ENCODE measurements around the gene HDLBP.
A peak's percentile ranks its signal among the peaks of the same experiment; 100 is the strongest.

The HDLBP gene

GRCh38 chr2:241227594-241227993, 87.9 kb downstream of the HDLBP start:
- DNase-seq = no peak

DNA sequence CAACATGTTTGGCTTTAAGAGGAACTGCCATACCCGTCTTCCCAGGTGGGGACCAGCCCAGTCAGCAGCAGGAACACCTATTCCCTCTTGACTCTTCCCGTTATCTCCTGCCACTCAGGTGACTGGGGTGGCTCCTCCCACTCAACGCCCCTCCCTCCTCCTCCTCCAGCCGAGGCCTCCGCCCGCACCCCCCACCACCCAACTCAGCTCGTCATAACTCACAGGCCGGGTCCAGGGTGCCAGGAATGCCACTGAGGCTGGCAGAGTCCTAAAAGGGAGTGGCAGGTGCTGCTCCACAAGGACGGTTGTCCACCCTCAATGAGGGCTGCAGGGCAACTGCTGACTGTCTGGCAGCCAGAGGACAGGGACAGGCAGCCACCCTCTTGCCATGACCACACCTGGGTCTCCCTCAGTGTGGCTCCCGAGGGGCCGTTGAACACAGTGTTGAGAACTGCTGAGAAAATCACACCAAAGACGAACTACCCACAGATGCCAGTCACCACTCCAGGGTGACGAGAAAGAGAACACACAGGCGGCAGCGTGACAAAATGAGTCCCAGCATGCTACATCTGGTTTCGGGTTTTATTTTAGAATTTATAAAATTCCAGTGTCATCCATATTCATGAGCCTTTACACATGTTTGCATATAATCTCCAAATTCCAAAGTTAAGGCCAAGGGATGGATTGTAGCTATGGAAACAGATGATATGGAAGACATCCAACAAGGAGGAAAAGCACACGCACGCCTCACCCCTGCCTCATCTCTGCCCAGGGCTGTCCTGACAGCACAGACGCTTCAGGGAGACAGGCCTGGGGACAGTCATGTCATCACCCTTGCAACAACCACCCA, 88.5 kb downstream of the HDLBP start:
- no peak for DNase-seq

GRCh38 chr2:241225983-241226382, 89.5 kb downstream of the HDLBP start:
- DNase-seq = no peak

DNA sequence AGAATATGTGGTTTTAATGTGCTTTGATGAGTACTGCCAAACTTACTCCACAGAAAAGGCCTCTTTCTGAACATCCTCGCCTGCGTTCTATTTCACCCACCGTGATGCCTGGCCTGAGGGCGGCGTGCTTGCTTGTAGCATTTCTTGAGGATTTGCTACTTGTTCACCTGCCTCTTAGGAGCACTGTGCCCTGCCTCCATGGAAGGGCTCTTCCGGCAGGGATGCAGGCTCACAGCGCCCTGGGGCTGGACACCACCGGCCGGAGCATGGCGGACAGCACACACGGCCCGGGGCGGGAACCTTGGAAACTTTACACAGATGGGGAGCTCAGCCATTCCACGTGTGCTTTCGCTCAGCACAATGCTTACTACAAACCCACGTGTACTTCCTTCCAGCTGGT, 89.9 kb downstream of the HDLBP start:
- DNase-seq = no peak

- DNase-seq = no peak
Observed at GRCh38 chr2:241224851-241225438, 90.5 kb downstream of the HDLBP start.

- DNase-seq = no peak
Observed at GRCh38 chr2:241224018-241224850, 91.2 kb downstream of the HDLBP start.

DNA sequence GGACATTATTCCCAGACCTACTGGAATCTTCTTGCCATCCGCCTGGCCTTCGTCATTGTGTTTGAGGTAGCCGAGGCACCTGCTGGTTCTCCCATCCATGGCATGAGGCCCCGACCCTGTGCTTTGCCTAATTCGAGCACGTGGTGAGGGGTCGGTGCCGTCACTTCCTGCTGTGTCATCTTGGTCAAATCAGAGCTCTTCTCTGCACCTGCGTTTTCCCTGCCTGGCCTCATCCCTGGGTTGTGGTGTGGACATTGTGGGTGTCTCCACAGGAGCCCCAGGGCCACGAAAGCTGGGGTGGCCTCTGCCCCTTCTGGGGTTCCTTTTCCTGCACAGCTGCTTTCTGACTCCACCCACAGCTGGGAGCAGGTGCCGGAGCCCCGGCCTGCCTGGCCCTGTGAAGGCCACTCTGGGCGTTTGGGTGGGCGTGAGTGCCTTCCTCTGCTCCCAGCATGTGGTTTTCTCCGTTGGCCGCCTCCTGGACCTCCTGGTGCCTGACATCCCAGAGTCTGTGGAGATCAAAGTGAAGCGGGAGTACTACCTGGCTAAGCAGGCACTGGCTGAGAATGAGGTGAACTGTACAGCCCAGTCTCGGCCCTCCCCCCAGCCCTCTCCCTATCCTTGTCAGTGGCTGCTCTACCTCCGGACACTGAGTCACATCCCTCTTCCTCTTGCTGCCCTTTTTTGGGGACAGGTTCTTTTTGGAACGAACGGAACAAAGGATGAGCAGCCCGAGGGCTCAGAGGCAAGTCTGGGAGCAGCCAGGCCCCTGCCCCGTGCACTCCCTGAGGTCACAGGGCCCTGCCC, 92.1 kb downstream of the HDLBP start:
- no peak for DNase-seq

DNA sequence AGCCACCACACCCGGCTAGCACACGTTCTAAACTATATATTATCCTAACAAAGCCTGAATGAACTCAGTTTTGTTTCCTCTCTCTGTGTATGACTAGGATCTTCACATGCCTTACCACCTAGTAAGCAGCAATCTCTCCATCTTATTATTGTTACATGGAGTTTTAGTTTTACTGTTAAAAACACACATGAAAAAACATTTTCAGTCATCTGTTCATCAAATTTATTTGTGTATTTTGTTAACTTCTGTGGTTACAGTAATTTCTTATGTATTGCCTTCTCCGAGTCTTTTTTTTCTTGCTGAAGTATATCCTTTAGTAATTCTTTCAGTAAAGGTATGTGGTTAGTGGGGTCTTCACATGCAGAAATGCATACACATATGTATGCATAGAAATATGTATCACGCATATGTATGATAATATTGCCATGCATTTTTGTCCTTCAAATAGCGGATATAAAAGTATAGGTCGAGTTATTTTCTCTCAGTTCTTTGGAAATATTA, 95.6 kb downstream of the HDLBP start:
- no peak for DNase-seq

DNA sequence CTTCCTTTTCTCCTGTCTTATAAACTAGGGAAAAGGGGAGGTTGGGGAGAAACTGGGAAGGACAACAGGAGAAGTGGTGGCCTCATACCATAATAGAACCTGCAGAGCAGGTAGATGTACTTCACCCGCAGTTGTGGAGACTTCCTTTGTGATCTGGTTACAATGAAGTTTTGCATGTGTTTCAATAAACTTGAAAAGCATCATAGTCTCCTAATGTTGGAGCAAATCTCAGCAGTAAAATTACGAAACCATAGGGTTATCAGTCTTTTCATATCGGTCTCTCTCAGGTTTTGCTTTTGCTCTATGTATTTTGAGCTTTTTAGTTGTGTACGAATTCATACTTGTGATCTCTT, 96.5 kb downstream of the HDLBP start:
- DNase-seq = no peak

GRCh38 chr2:241218131-241219029, 97.1 kb downstream of the HDLBP start:
- peak; percentile 32 for DNase-seq

DNA sequence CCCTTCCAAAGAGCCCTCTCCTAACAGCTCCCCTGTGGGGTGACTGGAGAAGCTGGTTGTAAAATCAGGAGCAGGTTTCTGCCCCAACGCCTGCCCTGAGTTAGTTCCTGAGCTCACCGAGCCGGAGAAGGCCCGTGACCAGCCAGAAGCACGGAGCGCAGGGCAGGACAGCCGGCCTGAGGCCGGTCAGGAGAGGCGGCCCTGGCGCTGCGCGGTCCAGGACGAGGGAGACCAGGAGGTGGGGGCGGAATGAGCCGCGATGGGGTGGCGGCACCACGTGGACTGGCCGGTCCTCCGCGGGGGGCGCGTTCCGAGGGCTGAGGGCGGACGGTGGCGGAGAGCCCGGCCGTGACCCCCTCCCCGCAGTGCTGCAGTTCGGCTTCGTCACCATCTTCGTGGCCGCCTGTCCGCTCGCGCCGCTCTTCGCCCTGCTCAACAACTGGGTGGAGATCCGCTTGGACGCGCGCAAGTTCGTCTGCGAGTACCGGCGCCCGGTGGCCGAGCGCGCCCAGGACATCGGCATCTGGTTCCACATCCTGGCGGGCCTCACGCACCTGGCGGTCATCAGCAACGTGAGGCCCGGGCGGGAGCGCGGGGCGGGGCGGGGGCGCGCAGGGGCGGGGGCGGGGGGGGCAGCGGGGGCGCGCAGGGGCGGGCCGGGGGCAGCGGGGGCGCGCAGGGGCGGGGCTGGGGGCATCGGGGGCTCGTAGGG, 98.0 kb downstream of the HDLBP start:
- peak; percentile 52 for DNase-seq

- DNase-seq = no peak
Observed at GRCh38 chr2:241216211-241216761, 99.2 kb downstream of the HDLBP start.

GRCh38 chr2:241215421-241215820, 100.1 kb downstream of the HDLBP start:
- no peak for DNase-seq

GRCh38 chr2:241214766-241215165, 100.7 kb downstream of the HDLBP start:
- no peak for DNase-seq

GRCh38 chr2:241214209-241214608, 101.3 kb downstream of the HDLBP start:
- DNase-seq = no peak

- DNase-seq = no peak
Observed at GRCh38 chr2:241213567-241213966, 101.9 kb downstream of the HDLBP start.

DNA sequence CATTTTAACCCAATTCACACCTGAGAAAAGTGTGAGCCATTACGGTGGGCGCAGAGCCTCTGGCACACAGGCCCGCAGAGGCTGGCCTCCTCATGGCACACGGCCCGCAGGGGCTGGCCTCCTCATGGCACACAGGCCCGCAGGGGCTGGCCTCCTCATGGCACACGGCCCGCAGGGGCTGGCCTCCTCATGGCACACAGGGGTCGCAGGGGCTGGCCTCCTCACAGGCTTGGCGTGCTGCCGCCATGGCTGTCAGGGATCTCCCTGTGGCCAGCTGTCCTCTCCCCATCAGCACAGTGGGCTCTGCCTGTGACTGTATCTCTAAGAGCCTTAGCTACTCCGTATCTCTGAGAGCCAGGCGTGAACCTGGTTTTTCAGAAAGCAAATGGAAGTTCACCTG, 102.4 kb downstream of the HDLBP start:
- DNase-seq = no peak

DNA sequence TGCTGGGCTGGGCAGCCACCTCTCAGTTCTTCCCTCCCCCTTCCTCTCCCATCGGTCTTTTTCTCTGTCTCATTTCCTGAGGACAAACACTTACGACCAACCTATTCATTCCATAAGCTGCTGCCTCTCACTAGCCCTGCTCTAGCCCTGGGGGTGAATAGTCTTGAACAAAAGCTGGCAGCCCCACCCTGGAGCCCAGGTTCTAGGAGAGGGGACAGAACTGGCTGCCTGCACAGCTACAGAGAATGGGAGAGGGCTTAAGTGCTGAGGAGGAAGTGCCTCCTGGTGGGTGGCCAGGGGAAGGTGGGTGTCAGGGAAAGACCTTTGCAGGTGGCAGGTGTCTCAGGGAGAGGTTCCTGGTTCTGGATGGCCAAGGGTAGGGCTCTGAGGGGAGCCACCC, 104.2 kb downstream of the HDLBP start:
- DNase-seq = no peak

DNA sequence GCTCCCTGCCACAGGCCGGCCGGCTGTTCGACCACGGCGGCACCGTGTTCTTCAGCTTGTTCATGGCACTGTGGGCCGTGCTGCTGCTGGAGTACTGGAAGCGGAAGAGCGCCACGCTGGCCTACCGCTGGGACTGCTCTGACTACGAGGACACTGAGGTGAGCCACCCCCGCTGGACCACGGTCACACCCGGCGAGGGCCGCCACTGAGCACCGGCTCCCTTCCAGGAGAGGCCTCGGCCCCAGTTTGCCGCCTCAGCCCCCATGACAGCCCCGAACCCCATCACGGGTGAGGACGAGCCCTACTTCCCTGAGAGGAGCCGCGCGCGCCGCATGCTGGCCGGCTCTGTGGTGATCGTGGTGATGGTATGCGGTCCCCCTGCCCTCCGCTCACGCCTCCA, 106.2 kb downstream of the HDLBP start:
- no peak for DNase-seq

- no peak for DNase-seq
Observed at GRCh38 chr2:241208058-241208457, 107.4 kb downstream of the HDLBP start.

GRCh38 chr2:241207641-241208040, 107.8 kb downstream of the HDLBP start:
- DNase-seq = no peak

All from NCI-H2029 (cell line).